ENCODE measurements around the gene TMEM37. TPM values are rescaled to one million over a fixed set of nuclear protein-coding genes. Genes with fewer than 3 reads are reported as not detected.
A peak's percentile ranks its signal among the peaks of the same experiment; 100 is the strongest.

TMEM37 gene
- total RNA-seq, 1 experiment from 2014 or later = 4.2 TPM

DNA sequence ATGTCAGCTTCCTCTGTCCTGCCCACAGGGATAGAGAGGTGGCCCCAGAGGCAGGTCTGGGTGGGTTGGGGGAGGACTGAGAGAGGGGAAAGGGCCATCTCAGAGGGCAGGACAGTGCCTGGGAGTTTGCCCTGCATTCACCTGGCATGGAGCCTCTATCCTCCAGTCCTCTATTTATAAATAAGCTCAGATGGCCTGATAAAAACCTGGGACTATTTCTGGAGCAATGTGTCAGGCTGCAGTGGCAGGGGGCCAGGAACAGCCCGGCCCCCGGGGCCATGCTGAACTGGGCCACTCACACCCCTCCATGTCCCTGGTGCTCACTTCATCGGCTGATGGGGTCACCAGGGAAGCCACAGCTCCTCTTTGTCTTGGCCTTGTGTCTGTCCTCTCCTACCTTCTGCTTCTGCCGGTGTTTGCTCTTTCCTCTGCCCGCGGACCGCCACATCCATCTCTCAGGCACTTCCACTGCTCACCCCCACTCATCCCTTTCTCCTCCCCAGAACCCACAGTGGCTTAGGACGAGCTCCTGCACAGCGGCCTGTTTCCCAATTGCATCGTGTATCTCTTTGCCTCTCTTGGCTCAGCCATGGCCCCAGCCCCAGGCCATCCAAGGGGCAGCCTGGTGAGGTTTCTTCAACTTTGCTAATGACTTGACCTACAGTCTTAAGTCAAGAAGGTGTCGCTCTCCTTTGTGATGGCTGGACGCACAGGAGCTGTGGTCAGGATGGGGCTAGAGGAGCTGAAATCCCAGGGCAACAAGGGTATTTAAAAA lies 53.9 kb downstream of the TMEM37 start:
- H3K27ac ChIP-seq (ENCODE audit: insufficient read length, low read depth, low read length) = no peak overlapping the region
- peak overlapping the region in 1 of 3 experiments; percentile 90; a peak in 2 of 7 replicates for H3K27ac Mint-ChIP-seq

More for the DNA sequence above, 53.9 kb downstream of the TMEM37 start:
- H3K9me3 Mint-ChIP-seq = no peaks in the 10 kb centered on the region; a peak in 1 of 5 replicates
- Histone ChIP-seq H4K5ac (ENCODE audit: insufficient read length, low read depth, low read length) (no peak overlapping the region), H2BK15ac (ENCODE audit: low read depth, low read length) (no peak overlapping the region), H3K4ac (ENCODE audit: low read depth, low read length) (no peak overlapping the region), H2BK120ac (ENCODE audit: low read depth, low read length, poor library complexity, severe bottlenecking) (no peak overlapping the region), H3K4me2 (ENCODE audit: insufficient read depth, insufficient read length, low read length) (no peak overlapping the region), H2BK5ac (ENCODE audit: insufficient read length, low read length) (no peak overlapping the region), H3K27me3 (ENCODE audit: insufficient read depth, low read length) (no peaks in the 10 kb centered on the region), H3K23me2 (ENCODE audit: insufficient read length, low read depth, low read length, poor library complexity, severe bottlenecking) (no peaks in the 10 kb centered on the region), H3K9me3 (ENCODE audit: control insufficient read depth, low read depth, low read length) (no peaks in the 10 kb centered on the region), H3K14ac (ENCODE audit: insufficient read depth, low read length) (no peak overlapping the region; the same call in 1 of the 2 replicates), H3K79me1 (ENCODE audit: insufficient read depth, low read depth, low read length, poor library complexity, severe bottlenecking) (no peaks in the 10 kb centered on the region), H2BK12ac (ENCODE audit: insufficient read length, low read depth, low read length) (no peak overlapping the region), H4K8ac (replicated peaks; ENCODE audit: insufficient read length, low read depth, low read length) (no peak overlapping the region), H3K18ac (ENCODE audit: insufficient read length, low read depth, low read length) (no peak overlapping the region), H4K91ac (ENCODE audit: insufficient read length, low read depth, low read length) (no peak overlapping the region), H3K23ac (ENCODE audit: insufficient read length, low read depth, low read length) (no peak overlapping the region), H2AK5ac (ENCODE audit: insufficient read length, low read length) (no peak overlapping the region), H3K9ac (ENCODE audit: extremely low read depth, insufficient read length, low read length) (no peak overlapping the region), H3K56ac (ENCODE audit: insufficient read length, low read depth, low read length) (no peak overlapping the region), H2BK20ac (ENCODE audit: low read depth, low read length, poor library complexity, severe bottlenecking) (no peak overlapping the region), H2AFZ (ENCODE audit: low read length) (no peak overlapping the region), H4K20me1 (ENCODE audit: control insufficient read depth, insufficient read depth, insufficient read length) (no peaks in the 10 kb centered on the region), H3K4me1 (ENCODE audit: insufficient read depth, low read length) (no peaks in the 10 kb centered on the region; the same call in 1 of the 2 replicates), H3T11ph (ENCODE audit: low read length) (no peak overlapping the region), H3K79me2 (ENCODE audit: insufficient read depth, low read length) (no peaks in the 10 kb centered on the region)
- H3K36me3 Mint-ChIP-seq (ENCODE audit: insufficient read depth in 1 of 3, low read depth in 3 of 3) = no peaks in the 10 kb centered on the region
- H3K27me3 Mint-ChIP-seq (ENCODE audit: low read depth) = peaks cover 1% of the 10 kb centered on the region
- TF ChIP-seq, protein P1, sequence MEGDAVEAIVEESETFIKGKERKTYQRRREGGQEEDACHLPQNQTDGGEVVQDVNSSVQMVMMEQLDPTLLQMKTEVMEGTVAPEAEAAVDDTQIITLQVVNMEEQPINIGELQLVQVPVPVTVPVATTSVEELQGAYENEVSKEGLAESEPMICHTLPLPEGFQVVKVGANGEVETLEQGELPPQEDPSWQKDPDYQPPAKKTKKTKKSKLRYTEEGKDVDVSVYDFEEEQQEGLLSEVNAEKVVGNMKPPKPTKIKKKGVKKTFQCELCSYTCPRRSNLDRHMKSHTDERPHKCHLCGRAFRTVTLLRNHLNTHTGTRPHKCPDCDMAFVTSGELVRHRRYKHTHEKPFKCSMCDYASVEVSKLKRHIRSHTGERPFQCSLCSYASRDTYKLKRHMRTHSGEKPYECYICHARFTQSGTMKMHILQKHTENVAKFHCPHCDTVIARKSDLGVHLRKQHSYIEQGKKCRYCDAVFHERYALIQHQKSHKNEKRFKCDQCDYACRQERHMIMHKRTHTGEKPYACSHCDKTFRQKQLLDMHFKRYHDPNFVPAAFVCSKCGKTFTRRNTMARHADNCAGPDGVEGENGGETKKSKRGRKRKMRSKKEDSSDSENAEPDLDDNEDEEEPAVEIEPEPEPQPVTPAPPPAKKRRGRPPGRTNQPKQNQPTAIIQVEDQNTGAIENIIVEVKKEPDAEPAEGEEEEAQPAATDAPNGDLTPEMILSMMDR (conservative IDR thresholded peaks at IDR 0.05) = no peak
- no peak overlapping the region for H3K4me3 Mint-ChIP-seq
- no peak for DNase-seq
- peaks cover 12 to 32% of the 10 kb centered on the region in 2 experiments for H3K4me1 Mint-ChIP-seq
- WGBS (ENCODE audit: extremely low coverage, insufficient read length, low lambda C conversion rate) = no CpG with 5 or more reads among the region's 12 CpGs
